Common myeloid progenitor, CD34-positive (primary cell): Measurements from ENCODE around the gene UROS.

Experiments used
- CTCF ChIA-PET: fragments of 350-600 bp; sonication (Branson Sonifier 250); formaldehyde crosslinking; loops from one replicate; lab custom pipeline; 2021; ENCODE audit warnings: antibody characterized with exemption; lab: Charles Lee
- POLR2A ChIA-PET: fragments of 350-600 bp; sonication (Branson Sonifier 250); formaldehyde crosslinking; loops from one replicate; lab custom pipeline; 2021; ENCODE audit warnings: antibody characterized with exemption; lab: Charles Lee
- DNase-seq, 3 donors: peaks; one replicate each; pipeline versions ENCODE4 v3.0.0 to v3.0.0-alpha.2; 2013
- H3K27ac ChIP-seq, 2 experiments: 1 replicate in 1 of 2; 2 replicates in 1 of 2; pipeline ENCODE4 v1.7.0; 2013; ENCODE audit warnings: inconsistent platforms in 2 of 2, low read length in 2 of 2, mild to moderate bottlenecking in 2 of 2, low read depth in 1 of 2, moderate library complexity in 1 of 2; ENCODE audit not compliant: severe bottlenecking in 2 of 2, insufficient read depth in 1 of 2, poor library complexity in 1 of 2
- H3K27me3 ChIP-seq, 5 experiments: replicated peaks in 2 of 5; 1 replicate in 3 of 5; 2 replicates in 2 of 5; pipeline versions ENCODE4 v1.6.1 to v1.7.0; 2013; ENCODE audit warnings: low read length in 4 of 5, mild to moderate bottlenecking in 2 of 5, moderate library complexity in 2 of 5, inconsistent platforms in 1 of 5; ENCODE audit not compliant: insufficient read depth in 5 of 5, control insufficient read depth in 4 of 5
- H3K36me3 ChIP-seq, 4 experiments: 1 replicate in 2 of 4; 2 replicates in 2 of 4; pipeline versions ENCODE4 v1.6.1 to v1.7.0; 2013; ENCODE audit warnings: low read length in 3 of 4, control low read depth in 1 of 4, mild to moderate bottlenecking in 1 of 4; ENCODE audit not compliant: control insufficient read depth in 4 of 4, insufficient read depth in 4 of 4
- H3K4me1 ChIP-seq, 4 experiments: 1 replicate in 3 of 4; 2 replicates in 1 of 4; pipeline versions ENCODE4 v1.6.1 to v1.7.1; 2013; ENCODE audit warnings: low read length in 3 of 4, mild to moderate bottlenecking in 3 of 4, control low read depth in 1 of 4, inconsistent platforms in 1 of 4, moderate library complexity in 1 of 4; ENCODE audit not compliant: control insufficient read depth in 4 of 4, insufficient read depth in 4 of 4; ENCODE audit errors: control extremely low read depth in 1 of 4
- H3K4me3 ChIP-seq, 7 experiments: 1 replicate in 4 of 7; 2 replicates in 3 of 7; pipeline versions ENCODE4 v1.5.1 to v1.7.0; 2013; ENCODE audit warnings: mild to moderate bottlenecking in 7 of 7, low read length in 6 of 7, moderate library complexity in 6 of 7, inconsistent platforms in 2 of 7, low read depth in 2 of 7, control low read depth in 1 of 7; ENCODE audit not compliant: insufficient read depth in 4 of 7, control insufficient read depth in 1 of 7; ENCODE audit errors: extremely low read depth in 1 of 7
- H3K9me3 ChIP-seq, 5 experiments: 1 replicate in 4 of 5; 2 replicates in 1 of 5; pipeline versions ENCODE4 v1.6.1 to v1.7.1; 2013; ENCODE audit warnings: low read length in 4 of 5, mild to moderate bottlenecking in 2 of 5, inconsistent platforms in 1 of 5, low read depth in 1 of 5, moderate library complexity in 1 of 5; ENCODE audit not compliant: control insufficient read depth in 4 of 5, insufficient read depth in 2 of 5; ENCODE audit errors: control extremely low read depth in 1 of 5
- WGBS: methylation state at CpG from one replicate; pipeline ENCODE4 v1.1.5; 2013; ENCODE audit not compliant: insufficient coverage; 5-methylcytosine and 5-hydroxymethylcytosine counted together

Gene UROS

GRCh38 chr10:125792342-125793300, 30.4 kb downstream of the UROS start:
- H3K27ac ChIP-seq, result no peak overlapping the region
- H3K9me3 ChIP-seq, result no peaks in the 10 kb centered on the region
- no peak for DNase-seq
- H3K4me3 ChIP-seq, result no peak overlapping the region
- ChIA-PET POLR2A (no interaction called here), CTCF (no interaction called here)
- WGBS, result 98% methylated on average over 14 of the region's 14 CpGs
- H3K27me3 ChIP-seq, result no peaks in the 10 kb centered on the region
- peaks cover 5 to 12% (median 8%) of the 10 kb centered on the region in 4 experiments for H3K4me1 ChIP-seq
- peaks cover 10 to 80% (median 42%) of the 10 kb centered on the region in 4 experiments for H3K36me3 ChIP-seq

GRCh38 chr10:125788156-125789034, 34.7 kb downstream of the UROS start:
- Histone ChIP-seq H3K4me3 (no peak overlapping the region), H3K27me3 (no peaks in the 10 kb centered on the region), H3K4me1 (peaks cover 5 to 15% (median 11%) of the 10 kb centered on the region in 4 experiments), H3K27ac (no peak overlapping the region), H3K36me3 (peaks cover 5 to 42% (median 15%) of the 10 kb centered on the region in 4 experiments), H3K9me3 (no peaks in the 10 kb centered on the region)
- no peak for DNase-seq
- ChIA-PET POLR2A (no interaction called here), CTCF (interaction anchor here (1.7 kb wide), 1 partner anchor 14 kb away, joined by 3 read pairs; no protein-coding TSS in a partner anchor)
- 73% methylated on average over 16 of the region's 17 CpGs for WGBS

GRCh38 chr10:125785791-125786190, 37.3 kb downstream of the UROS start:
- H3K4me1 ChIP-seq, result peaks cover 5 to 15% (median 11%) of the 10 kb centered on the region in 4 experiments
- H3K4me3 ChIP-seq, result no peak overlapping the region
- H3K9me3 ChIP-seq, result no peaks in the 10 kb centered on the region
- H3K27ac ChIP-seq, result no peak overlapping the region
- POLR2A ChIA-PET, result no interaction called here
- CTCF ChIA-PET, result interaction anchor here (1.3 kb wide), 1 partner anchor 14 kb away, joined by 4 read pairs; no protein-coding TSS in a partner anchor
- no peaks in the 10 kb centered on the region for H3K27me3 ChIP-seq
- peaks cover 0 to 23% (median 2%) of the 10 kb centered on the region in 4 experiments for H3K36me3 ChIP-seq
- DNase-seq, result no peak
- 97% methylated on average over 8 of the region's 9 CpGs for WGBS

GRCh38 chr10:125783957-125784356, 39.1 kb downstream of the UROS start:
- ChIA-PET CTCF (no interaction called here), POLR2A (no interaction called here)
- H3K27me3 ChIP-seq, result no peaks in the 10 kb centered on the region
- peak; percentile 12 to 59 (median 43) for DNase-seq
- 32% methylated on average over 4 of the region's 6 CpGs for WGBS
- no peak overlapping the region for H3K27ac ChIP-seq
- H3K4me3 ChIP-seq, result peak overlapping the region in 2 of 7 experiments; percentile 20 to 35
- H3K9me3 ChIP-seq, result peaks cover 0 to 1% (median 0%) of the 10 kb centered on the region in 5 experiments
- peaks cover 0 to 12% (median 2%) of the 10 kb centered on the region in 4 experiments for H3K36me3 ChIP-seq
- H3K4me1 ChIP-seq, result peaks cover 5 to 14% (median 10%) of the 10 kb centered on the region in 4 experiments

- ChIA-PET POLR2A (no interaction called here), CTCF (no interaction called here)
- no peak overlapping the region for H3K27ac ChIP-seq
- peaks cover 0 to 1% (median 0%) of the 10 kb centered on the region in 5 experiments for H3K9me3 ChIP-seq
- no peaks in the 10 kb centered on the region for H3K27me3 ChIP-seq
- H3K4me1 ChIP-seq, result peaks cover 4 to 8% (median 5%) of the 10 kb centered on the region in 4 experiments
- H3K4me3 ChIP-seq, result no peak overlapping the region
- 100% methylated on average over 4 of the region's 7 CpGs for WGBS
- no peak for DNase-seq
- H3K36me3 ChIP-seq, result peaks cover 0 to 7% (median 2%) of the 10 kb centered on the region in 4 experiments
Observed at GRCh38 chr10:125783408-125783807, 39.6 kb downstream of the UROS start.

- Histone ChIP-seq H3K36me3 (peaks cover 0 to 3% (median under 1%) of the 10 kb centered on the region in 4 experiments), H3K27me3 (no peaks in the 10 kb centered on the region), H3K4me3 (no peak overlapping the region), H3K4me1 (peaks cover 0 to 5% (median 2%) of the 10 kb centered on the region in 4 experiments), H3K27ac (no peak overlapping the region), H3K9me3 (peaks cover 0 to 1% (median 0%) of the 10 kb centered on the region in 5 experiments)
- CTCF ChIA-PET, result no interaction called here
- POLR2A ChIA-PET, result no interaction called here
- 97% methylated on average over 9 of the region's 11 CpGs for WGBS
- DNase-seq, result no peak
Observed at GRCh38 chr10:125782616-125783015, 40.4 kb downstream of the UROS start.
